AG09309 (cell line): ENCODE measurements around the gene GNA14.

Source experiments
- DNase-seq: peaks from one replicate; pipeline ENCODE4 v3.0.0-alpha.2; 2010; ENCODE audit warnings: low read depth
- H3K4me3 ChIP-seq: 2 replicates; pipeline ENCODE4 v1.5.1; 2011; ENCODE audit warnings: mild to moderate bottlenecking, low read depth, low read length, moderate library complexity; ENCODE audit not compliant: control insufficient read depth
- TF ChIP-seq, protein P1 (sequence below): IDR thresholded peaks from 2 replicates; pipeline ENCODE4 v1.5.1; 2011; ENCODE audit warnings: mild to moderate bottlenecking, low read depth, low read length, inconsistent platforms; ENCODE audit not compliant: insufficient read depth, control insufficient read depth; ENCODE audit errors: missing control alignments

The GNA14 gene

DNA sequence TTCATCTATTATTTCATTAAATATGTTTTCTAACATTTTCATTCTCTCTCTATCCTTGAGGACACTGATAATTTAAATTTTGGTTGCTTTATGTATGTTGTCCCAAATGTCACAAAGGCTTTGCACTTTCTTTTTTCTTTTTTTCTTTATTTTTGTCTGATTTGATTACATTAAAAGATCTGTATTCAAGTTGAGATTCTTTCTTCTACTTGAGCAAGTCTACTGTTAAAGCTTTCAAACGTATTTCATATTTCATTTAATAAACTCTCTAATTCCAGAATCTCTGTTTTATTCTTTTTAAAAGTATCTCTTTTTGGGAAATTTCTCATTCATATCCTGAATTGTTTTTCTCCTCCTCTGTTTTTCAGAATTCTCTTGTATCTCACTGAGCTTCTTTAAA lies 106.5 kb downstream of the GNA14 start:
- no peak for DNase-seq
- TF ChIP-seq, protein P1, sequence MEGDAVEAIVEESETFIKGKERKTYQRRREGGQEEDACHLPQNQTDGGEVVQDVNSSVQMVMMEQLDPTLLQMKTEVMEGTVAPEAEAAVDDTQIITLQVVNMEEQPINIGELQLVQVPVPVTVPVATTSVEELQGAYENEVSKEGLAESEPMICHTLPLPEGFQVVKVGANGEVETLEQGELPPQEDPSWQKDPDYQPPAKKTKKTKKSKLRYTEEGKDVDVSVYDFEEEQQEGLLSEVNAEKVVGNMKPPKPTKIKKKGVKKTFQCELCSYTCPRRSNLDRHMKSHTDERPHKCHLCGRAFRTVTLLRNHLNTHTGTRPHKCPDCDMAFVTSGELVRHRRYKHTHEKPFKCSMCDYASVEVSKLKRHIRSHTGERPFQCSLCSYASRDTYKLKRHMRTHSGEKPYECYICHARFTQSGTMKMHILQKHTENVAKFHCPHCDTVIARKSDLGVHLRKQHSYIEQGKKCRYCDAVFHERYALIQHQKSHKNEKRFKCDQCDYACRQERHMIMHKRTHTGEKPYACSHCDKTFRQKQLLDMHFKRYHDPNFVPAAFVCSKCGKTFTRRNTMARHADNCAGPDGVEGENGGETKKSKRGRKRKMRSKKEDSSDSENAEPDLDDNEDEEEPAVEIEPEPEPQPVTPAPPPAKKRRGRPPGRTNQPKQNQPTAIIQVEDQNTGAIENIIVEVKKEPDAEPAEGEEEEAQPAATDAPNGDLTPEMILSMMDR: no peak
- no peak overlapping the region for H3K4me3 ChIP-seq

DNA sequence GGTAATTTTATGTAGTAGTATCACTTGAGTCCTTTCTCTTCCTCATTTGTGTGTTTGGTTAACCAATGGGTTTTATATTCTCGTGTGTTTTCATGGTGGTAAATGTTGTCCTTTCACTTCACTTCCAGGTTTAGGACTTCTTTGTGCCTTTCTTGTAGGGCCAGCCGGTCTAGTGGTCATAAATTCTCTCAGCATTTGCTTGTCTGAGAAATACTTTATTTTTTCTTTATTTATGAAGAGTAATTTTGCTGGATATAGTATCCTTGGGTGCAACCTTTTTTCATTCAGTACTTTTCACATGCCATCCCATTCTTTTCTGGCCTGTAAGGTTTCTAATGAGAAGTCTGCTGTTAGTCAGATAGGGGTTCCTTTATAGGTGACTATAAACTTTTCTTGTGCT lies 107.1 kb downstream of the GNA14 start:
- no peak for DNase-seq
- TF ChIP-seq, protein P1: no peak

DNA sequence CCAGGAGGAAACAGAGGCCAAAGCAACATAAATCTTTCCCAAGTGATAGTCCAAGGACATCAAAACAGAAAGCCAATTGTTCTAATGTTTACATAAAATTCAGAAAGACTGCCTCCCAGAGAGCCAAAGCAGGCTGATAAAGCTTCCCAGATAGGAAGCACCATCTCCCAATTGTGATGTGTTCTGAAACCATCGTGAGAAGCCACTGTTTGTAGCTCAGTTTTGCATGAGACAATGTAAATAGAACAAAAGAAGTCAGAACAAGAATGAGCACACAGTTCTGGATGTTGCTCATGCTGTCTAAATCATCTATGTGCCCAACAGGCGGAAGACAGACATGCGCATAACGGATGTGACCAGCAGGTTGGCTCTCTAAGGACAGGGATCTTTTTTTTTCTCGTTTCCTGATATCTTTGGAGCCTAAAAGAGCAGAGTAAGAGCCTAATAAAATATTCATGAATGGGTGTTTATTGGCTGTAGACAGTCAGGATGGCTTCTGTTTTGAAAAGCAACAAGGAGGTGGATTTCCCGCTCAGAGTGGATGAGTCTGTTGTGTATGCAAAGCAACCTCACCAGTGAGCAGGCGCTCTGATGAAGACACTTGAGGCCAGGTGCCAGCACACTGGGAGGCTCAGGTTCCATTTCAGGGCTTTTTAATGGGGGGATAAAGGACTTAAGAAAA lies 113.6 kb downstream of the GNA14 start:
- H3K4me3 ChIP-seq: no peak overlapping the region
- DNase-seq: no peak
- TF ChIP-seq, protein P1: no peak

More for the DNA sequence above, 107.1 kb downstream of the GNA14 start:
- no peak overlapping the region for H3K4me3 ChIP-seq

DNA sequence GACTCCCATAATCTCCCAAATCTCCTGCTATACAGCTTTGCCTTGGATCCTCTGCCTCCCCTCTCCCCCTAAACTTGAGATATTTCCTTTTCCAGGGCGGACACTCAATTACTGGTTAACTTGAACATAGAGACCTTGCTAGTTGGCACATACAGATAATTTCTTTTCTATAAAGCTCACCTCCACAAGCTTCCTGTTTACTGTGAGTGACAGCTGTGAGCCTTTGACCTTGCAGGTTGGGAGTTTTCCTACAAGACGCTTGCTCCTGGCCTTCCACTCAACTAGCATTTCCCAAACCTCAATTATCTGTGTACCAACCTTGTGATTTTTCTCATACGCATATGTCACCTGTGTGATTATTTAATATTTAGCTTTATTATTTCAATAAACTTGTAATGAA lies 114.5 kb downstream of the GNA14 start:
- TF ChIP-seq, protein P1: no peak
- H3K4me3 ChIP-seq: no peak overlapping the region
- DNase-seq: no peak

DNA sequence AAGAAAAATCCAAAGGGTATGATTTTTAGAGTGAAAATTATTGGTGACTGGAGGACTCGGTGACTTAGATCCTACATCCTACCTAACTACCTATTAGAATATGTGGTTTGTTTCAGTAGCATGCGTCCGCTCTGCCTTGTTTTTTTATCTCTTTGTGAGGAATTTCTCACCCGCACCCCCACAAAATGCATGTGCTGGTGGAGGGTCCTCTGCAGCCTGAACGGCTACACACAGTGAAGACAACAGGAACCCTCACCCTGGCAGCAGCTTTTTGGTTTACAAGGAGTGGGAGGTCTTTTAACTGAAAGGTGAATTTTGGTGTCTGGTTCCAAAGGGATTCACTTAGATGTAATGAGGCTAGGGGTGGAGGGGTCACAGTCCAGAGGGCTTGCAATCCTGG lies 115.5 kb downstream of the GNA14 start:
- DNase-seq: no peak
- H3K4me3 ChIP-seq: no peak overlapping the region
- TF ChIP-seq, protein P1: no peak

DNA sequence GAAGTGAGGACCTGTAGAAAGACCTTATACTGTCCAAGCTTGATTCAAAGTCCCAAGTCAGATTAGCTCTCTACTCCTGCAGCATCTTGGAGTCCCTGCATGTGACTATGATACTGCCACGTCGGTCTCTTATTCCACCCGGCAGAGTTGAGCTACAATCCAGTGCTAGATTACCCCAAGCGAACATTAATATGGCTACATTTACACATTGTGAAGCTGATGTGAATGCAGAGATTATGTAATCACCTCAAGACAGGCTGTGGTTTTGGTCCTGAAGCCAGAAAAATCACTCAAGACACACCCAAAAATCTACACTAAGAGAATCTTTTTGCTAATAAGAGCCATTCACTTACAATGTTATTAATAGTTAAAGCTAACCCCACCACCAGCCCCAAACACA lies 116.7 kb downstream of the GNA14 start:
- TF ChIP-seq, protein P1: no peak
- H3K4me3 ChIP-seq: no peak overlapping the region

More for the DNA sequence above, 116.7 kb downstream of the GNA14 start:
- no peak for DNase-seq
